Right ventricle myocardium inferior (tissue), 1 donor: ENCODE results near the gene EXOC4. TPM values are rescaled to one million over a fixed set of nuclear protein-coding genes. Genes with fewer than 3 reads are reported as not detected.

Source experiments
- ATAC-seq: fragments of 200-7000 bp; cut with Tn5 transposase; one replicate; pipeline ENCODE4 v1.9.1; 2020; ENCODE audit warnings: mild to moderate bottlenecking, moderate library complexity
- DNase-seq: peaks from one replicate; pipeline ENCODE4 v3.0.0; 2021; ENCODE audit errors: missing footprints
- intact Hi-C: fragments of 100-400 bp; cut with DNase I; formaldehyde crosslinking; loops from one replicate; pipeline ENCODE4 v1.11.0; 2022
- total RNA-seq: library from RNA; stranded (reverse); fragmentation: NEBNext Ultra II Directional; extraction: Animal tissue kit (Norgen Biotek cat#: 25700); gene quantifications from one replicate; pipeline ENCODE4 v1.2.1, GENCODE V29; 2021
- donor health status: DM: no; HTN: yes; CAD: no; lungs with severe emphysema.

EXOC4 gene
- total RNA-seq, 1 donor from 2014 or later = 36.8 TPM

- no peak for ATAC-seq
- no peak for DNase-seq
- intact Hi-C loops = no loop called here
Measured at GRCh38 chr7:133797818-133798520, 545.1 kb downstream of the EXOC4 start.

GRCh38 chr7:133801341-133801740 is 548.5 kb downstream of the EXOC4 start:
- no peak for DNase-seq
- intact Hi-C loops = no loop called here
- no peak for ATAC-seq

GRCh38 chr7:133804127-133804526 is 551.2 kb downstream of the EXOC4 start:
- ATAC-seq (no peak), DNase-seq (no peak)
- intact Hi-C loops = no loop called here

- intact Hi-C loops = no loop called here
- ATAC-seq = no peak
Measured at GRCh38 chr7:133805426-133805825, 552.5 kb downstream of the EXOC4 start.

GRCh38 chr7:133807624-133808492 is 555.0 kb downstream of the EXOC4 start:
- no peak for ATAC-seq
- intact Hi-C loops = no loop called here
- DNase-seq = no peak

More at GRCh38 chr7:133805426-133805825, 552.5 kb downstream of the EXOC4 start:
- no peak for DNase-seq

- intact Hi-C loops = no loop called here
- no peak for ATAC-seq
- DNase-seq = no peak
Measured at GRCh38 chr7:133808493-133808866, 555.6 kb downstream of the EXOC4 start.

GRCh38 chr7:133812877-133813276 is 560.0 kb downstream of the EXOC4 start:
- DNase-seq (no peak), ATAC-seq (no peak)
- intact Hi-C loops = no loop called here

GRCh38 chr7:133815611-133816210 is 562.8 kb downstream of the EXOC4 start:
- no peak for ATAC-seq
- no peak for DNase-seq
- intact Hi-C loops = no loop called here

GRCh38 chr7:133819695-133820094 is 566.8 kb downstream of the EXOC4 start:
- DNase-seq = no peak
- no peak for ATAC-seq
- intact Hi-C loops = no loop called here

- DNase-seq (no peak), ATAC-seq (no peak)
- intact Hi-C loops = no loop called here
Measured at GRCh38 chr7:133820584-133820983, 567.7 kb downstream of the EXOC4 start.

GRCh38 chr7:133821171-133821570 is 568.3 kb downstream of the EXOC4 start:
- intact Hi-C loops = no loop called here
- DNase-seq (no peak), ATAC-seq (no peak)

- no peak for ATAC-seq
- intact Hi-C loops = no loop called here
- no peak for DNase-seq
Measured at GRCh38 chr7:133822001-133822641, 569.2 kb downstream of the EXOC4 start.

- no peak for ATAC-seq
- no peak for DNase-seq
Measured at GRCh38 chr7:133822868-133823552, 570.1 kb downstream of the EXOC4 start.

GRCh38 chr7:133824132-133824531 is 571.3 kb downstream of the EXOC4 start:
- intact Hi-C loops = no loop called here
- DNase-seq (no peak), ATAC-seq (no peak)

More at GRCh38 chr7:133822868-133823552, 570.1 kb downstream of the EXOC4 start:
- intact Hi-C loops = no loop called here

- intact Hi-C loops = no loop called here
- no peak for DNase-seq
- no peak for ATAC-seq
Measured at GRCh38 chr7:133827707-133828623, 575.1 kb downstream of the EXOC4 start.

- ATAC-seq (no peak), DNase-seq (no peak)
- intact Hi-C loops = no loop called here
Measured at GRCh38 chr7:133828906-133829305, 576.0 kb downstream of the EXOC4 start.

GRCh38 chr7:133829336-133829897 is 576.5 kb downstream of the EXOC4 start:
- DNase-seq (no peak), ATAC-seq (no peak)
- intact Hi-C loops = no loop called here
